ENCODE results near the gene CHD9NB.
A peak's percentile ranks its signal among the peaks of the same experiment; 100 is the strongest.
"Not testable (repeated sequence)": the region's sequence is repeated elsewhere in the genome, so short reads cannot be mapped to it uniquely, and the experiment has no call there.

Gene CHD9NB

GRCh38 chr16:53043428-53043831, 9.3 kb downstream of the CHD9NB start:
- Histone ChIP-seq H3K27me3 (ENCODE audit: insufficient read depth, low read length) (no peaks in the 10 kb centered on the region), H3K36me3 (ENCODE audit: insufficient read depth, low read length) (no peaks in the 10 kb centered on the region), H3K4me1 (ENCODE audit: insufficient read depth, low read length) (peaks cover 48% of the 10 kb centered on the region), H3K9ac (ENCODE audit: low read depth, low read length) (peak overlapping the region; percentile 67), H3K9me3 (ENCODE audit: insufficient read depth, low read depth, low read length) (0 out of 2 replicates have a peak, but pooled peaks cover 6% of the 10 kb centered on the region), H3K27ac (ENCODE audit: low read depth, low read length) (peak overlapping the region; percentile 80; the same call in 1 of the 2 replicates), H3K4me3 (ENCODE audit: low read length) (peak overlapping the region; percentile 59)
- WGBS = 5% methylated on average over 4 of the region's 5 CpGs

GRCh38 chr16:53042235-53042701, 10.4 kb downstream of the CHD9NB start:
- 16% methylated on average over 5 of the region's 5 CpGs for WGBS
- peak overlapping the region; percentile 96 for H3K27ac ChIP-seq (ENCODE audit: low read depth, low read length)

DNA sequence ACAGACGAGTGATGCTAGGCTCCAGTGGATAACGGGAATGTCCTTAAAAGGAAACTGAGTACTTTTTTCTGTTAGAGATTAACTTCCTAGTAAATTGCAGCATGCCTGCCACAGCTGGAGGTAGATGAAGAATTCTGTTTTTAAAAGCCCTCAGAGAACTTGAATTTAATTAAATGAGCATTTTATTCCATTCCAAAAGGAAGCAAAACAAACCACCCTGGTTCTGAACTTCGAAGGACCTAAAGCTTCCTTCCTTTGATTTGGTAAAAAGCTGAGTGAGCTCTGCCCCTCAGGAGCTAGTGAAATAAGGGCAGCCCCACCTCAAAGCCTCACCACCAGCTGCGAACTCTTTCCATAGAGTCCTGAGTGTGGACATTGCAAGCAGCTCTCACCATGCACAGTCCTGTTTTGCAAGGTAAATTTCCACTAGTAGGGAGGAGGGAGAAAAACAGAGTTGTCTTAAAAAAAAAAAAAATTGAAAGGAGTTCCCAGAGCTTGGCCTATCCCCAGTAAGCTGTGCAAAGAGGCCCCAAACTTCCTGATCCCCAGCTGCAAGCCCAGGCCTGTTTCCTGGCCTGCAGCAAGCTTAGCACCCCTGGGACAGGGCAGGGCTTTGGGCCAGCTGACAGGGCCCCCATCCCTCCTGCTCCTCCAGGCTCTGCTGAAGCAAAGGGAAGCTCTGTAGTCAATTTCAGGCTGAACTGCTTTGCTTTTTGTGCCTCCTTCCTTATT, 11.2 kb downstream of the CHD9NB start:
- H3K27ac ChIP-seq (ENCODE audit: low read depth, low read length) = peak overlapping the region; percentile 96
- no peaks in the 10 kb centered on the region for H3K9me3 ChIP-seq (ENCODE audit: insufficient read depth, low read depth, low read length)
- H3K4me1 ChIP-seq (ENCODE audit: insufficient read depth, low read length) = peaks cover 48% of the 10 kb centered on the region
- no peaks in the 10 kb centered on the region for H3K36me3 ChIP-seq (ENCODE audit: insufficient read depth, low read length)
- H3K4me3 ChIP-seq (ENCODE audit: low read length) = peak overlapping the region; percentile 59
- WGBS = 2% methylated on average over 4 of the region's 4 CpGs
- H3K9ac ChIP-seq (ENCODE audit: low read depth, low read length) = peak overlapping the region; percentile 50; the same call in 1 of the 2 replicates
- no peaks in the 10 kb centered on the region for H3K27me3 ChIP-seq (ENCODE audit: insufficient read depth, low read length)

More at GRCh38 chr16:53042235-53042701, 10.4 kb downstream of the CHD9NB start:
- peak overlapping the region; percentile 59 for H3K4me3 ChIP-seq (ENCODE audit: low read length)
- no peaks in the 10 kb centered on the region for H3K36me3 ChIP-seq (ENCODE audit: insufficient read depth, low read length)
- H3K9ac ChIP-seq (ENCODE audit: low read depth, low read length) = peak overlapping the region; percentile 50; the same call in 1 of the 2 replicates
- no peaks in the 10 kb centered on the region for H3K27me3 ChIP-seq (ENCODE audit: insufficient read depth, low read length)
- 0 out of 2 replicates have a peak, but pooled peaks cover 3% of the 10 kb centered on the region for H3K9me3 ChIP-seq (ENCODE audit: insufficient read depth, low read depth, low read length)
- peaks cover 48% of the 10 kb centered on the region for H3K4me1 ChIP-seq (ENCODE audit: insufficient read depth, low read length)

GRCh38 chr16:53040788-53041187, 11.9 kb downstream of the CHD9NB start:
- Histone ChIP-seq H3K9ac (ENCODE audit: low read depth, low read length) (no peak overlapping the region), H3K36me3 (ENCODE audit: insufficient read depth, low read length) (no peaks in the 10 kb centered on the region), H3K4me3 (ENCODE audit: low read length) (no peak overlapping the region), H3K9me3 (ENCODE audit: insufficient read depth, low read depth, low read length) (no peaks in the 10 kb centered on the region), H3K27me3 (ENCODE audit: insufficient read depth, low read length) (no peaks in the 10 kb centered on the region), H3K27ac (ENCODE audit: low read depth, low read length) (peak overlapping the region; percentile 96; the same call in 1 of the 2 replicates), H3K4me1 (ENCODE audit: insufficient read depth, low read length) (peaks cover 46% of the 10 kb centered on the region)
- no CpG with 5 or more reads among the region's 1 CpG for WGBS

DNA sequence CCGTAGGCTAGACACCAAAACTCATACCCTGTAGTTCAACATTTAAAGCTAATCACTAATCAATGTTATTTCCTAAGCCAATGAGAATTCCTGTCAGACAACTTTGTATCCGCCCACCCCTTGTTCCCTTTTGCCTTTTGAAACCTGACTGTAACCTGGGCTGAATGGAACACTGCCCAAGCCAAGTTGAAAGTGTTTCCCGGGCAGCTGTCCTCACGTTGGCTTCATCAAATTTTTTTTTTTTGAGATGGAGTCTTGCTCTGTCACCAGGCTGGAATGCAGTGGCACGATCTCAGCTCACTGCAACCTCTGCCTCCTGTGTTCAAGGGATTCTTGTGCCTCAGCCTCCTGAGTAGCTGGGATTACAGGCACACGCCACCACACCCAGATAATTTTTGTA, 16.0 kb downstream of the CHD9NB start:
- not testable (repeated sequence) for H3K27me3 ChIP-seq (ENCODE audit: insufficient read depth, low read length); H3K9ac ChIP-seq (ENCODE audit: low read depth, low read length); H3K27ac ChIP-seq (ENCODE audit: low read depth, low read length); H3K4me3 ChIP-seq (ENCODE audit: low read length); H3K36me3 ChIP-seq (ENCODE audit: insufficient read depth, low read length)
- H3K9me3 ChIP-seq (ENCODE audit: insufficient read depth, low read depth, low read length) = peaks cover 19% of the 10 kb centered on the region
- H3K4me1 ChIP-seq (ENCODE audit: insufficient read depth, low read length) = peaks cover 20% of the 10 kb centered on the region
- 87% methylated on average over 6 of the region's 6 CpGs for WGBS

DNA sequence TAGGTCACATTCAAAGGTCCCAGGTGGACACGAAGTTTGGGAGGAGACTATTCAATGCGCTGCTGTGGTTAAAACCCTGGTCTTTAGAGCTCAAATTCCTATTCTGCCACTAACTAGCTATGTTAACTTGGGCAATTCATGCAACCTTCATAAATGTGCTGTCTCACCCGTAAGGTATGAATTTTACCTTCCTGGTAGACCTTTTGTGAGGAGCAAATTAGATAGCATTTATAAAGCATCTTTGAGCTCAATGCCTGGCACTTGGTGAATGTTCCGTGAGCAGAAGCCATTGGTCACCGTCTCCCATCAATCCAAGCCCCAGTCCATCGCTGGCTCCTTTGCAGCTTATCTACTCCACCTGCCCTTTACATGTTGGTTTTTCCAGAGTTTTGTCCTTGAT, 16.6 kb downstream of the CHD9NB start:
- Histone ChIP-seq H3K4me1 (ENCODE audit: insufficient read depth, low read length) (peaks cover 18% of the 10 kb centered on the region), H3K9ac (ENCODE audit: low read depth, low read length) (no peak overlapping the region), H3K36me3 (ENCODE audit: insufficient read depth, low read length) (no peaks in the 10 kb centered on the region), H3K4me3 (ENCODE audit: low read length) (no peak overlapping the region), H3K27me3 (ENCODE audit: insufficient read depth, low read length) (no peaks in the 10 kb centered on the region), H3K27ac (ENCODE audit: low read depth, low read length) (no peak overlapping the region), H3K9me3 (ENCODE audit: insufficient read depth, low read depth, low read length) (peaks cover 19% of the 10 kb centered on the region)
- 87% methylated on average over 6 of the region's 6 CpGs for WGBS

DNA sequence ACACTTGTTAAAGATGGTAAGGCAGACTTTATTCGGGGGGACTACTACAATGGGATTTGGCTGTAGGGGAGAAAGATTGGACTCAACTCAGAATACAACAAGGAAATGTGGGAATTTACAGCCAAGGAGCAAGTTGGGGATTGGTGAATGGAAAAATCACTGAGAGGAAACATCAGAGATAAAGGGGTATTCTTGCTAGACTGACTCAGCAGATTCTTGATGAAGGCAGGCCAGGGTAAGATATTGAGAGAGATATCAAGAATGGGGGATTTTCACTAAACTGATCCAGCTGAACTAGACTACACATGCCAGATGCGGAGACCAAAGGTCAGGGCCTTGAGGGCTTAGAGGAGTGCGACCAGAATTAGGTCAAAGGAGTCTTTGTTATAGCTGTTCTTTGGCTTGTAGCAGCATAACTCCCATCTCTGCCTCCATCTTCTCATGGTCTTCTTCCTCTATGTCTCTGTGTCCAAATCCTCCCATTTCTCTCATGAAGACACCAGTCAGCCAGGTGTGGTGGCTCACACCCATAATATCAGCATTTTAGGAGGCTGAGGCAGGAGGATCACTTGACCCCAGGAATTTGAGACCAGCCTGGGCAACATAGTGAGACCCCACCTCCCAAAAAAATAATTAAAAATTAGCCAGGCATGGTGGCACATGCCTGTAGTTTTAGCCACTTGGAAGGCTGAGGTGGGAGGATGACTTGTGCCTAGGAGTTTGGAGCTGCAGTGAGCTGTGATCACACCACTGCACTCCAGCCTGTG, 17.3 kb downstream of the CHD9NB start:
- Histone ChIP-seq H3K9me3 (ENCODE audit: insufficient read depth, low read depth, low read length) (peaks cover 19% of the 10 kb centered on the region), H3K9ac (ENCODE audit: low read depth, low read length) (no peak overlapping the region), H3K27ac (ENCODE audit: low read depth, low read length) (no peak overlapping the region), H3K36me3 (ENCODE audit: insufficient read depth, low read length) (no peaks in the 10 kb centered on the region), H3K4me3 (ENCODE audit: low read length) (no peak overlapping the region), H3K27me3 (ENCODE audit: insufficient read depth, low read length) (no peaks in the 10 kb centered on the region), H3K4me1 (ENCODE audit: insufficient read depth, low read length) (peaks cover 15% of the 10 kb centered on the region)
- WGBS = 93% methylated on average over 3 of the region's 3 CpGs

DNA sequence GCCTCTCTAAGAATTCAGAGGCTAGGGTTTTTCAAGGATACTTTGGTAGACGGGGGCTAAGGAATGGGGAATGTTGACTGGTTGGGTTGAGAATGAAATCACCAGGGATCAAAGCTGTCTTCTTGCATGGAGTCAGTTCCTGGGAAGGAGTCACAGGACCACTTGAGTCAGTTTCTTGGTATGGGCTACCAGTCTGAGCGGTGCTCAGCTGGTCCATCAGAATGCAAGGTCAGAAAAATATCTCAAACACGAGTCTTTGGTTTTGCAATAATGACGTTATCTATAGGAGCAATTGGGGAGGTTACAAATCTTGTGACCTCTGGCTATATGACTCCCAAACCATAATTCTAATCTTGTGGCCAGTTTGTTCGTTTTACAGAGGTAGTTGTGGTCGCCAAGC, 18.4 kb downstream of the CHD9NB start:
- Histone ChIP-seq H3K9ac (ENCODE audit: low read depth, low read length) (no peak overlapping the region), H3K27ac (ENCODE audit: low read depth, low read length) (no peak overlapping the region), H3K4me1 (ENCODE audit: insufficient read depth, low read length) (peaks cover 15% of the 10 kb centered on the region), H3K27me3 (ENCODE audit: insufficient read depth, low read length) (no peaks in the 10 kb centered on the region), H3K36me3 (ENCODE audit: insufficient read depth, low read length) (no peaks in the 10 kb centered on the region), H3K9me3 (ENCODE audit: insufficient read depth, low read depth, low read length) (peaks cover 19% of the 10 kb centered on the region), H3K4me3 (ENCODE audit: low read length) (no peak overlapping the region)
- WGBS = 91% methylated on average over 4 of the region's 6 CpGs

GRCh38 chr16:53031323-53031942, 21.3 kb downstream of the CHD9NB start:
- peak overlapping the region; percentile 22; the same call in 1 of the 2 replicates for H3K4me3 ChIP-seq (ENCODE audit: low read length)
- H3K9ac ChIP-seq (ENCODE audit: low read depth, low read length) = peak overlapping the region; percentile 58
- H3K9me3 ChIP-seq (ENCODE audit: insufficient read depth, low read depth, low read length) = peaks cover 19% of the 10 kb centered on the region
- no peaks in the 10 kb centered on the region for H3K36me3 ChIP-seq (ENCODE audit: insufficient read depth, low read length)
- peak overlapping the region; percentile 92 for H3K27ac ChIP-seq (ENCODE audit: low read depth, low read length)
- H3K4me1 ChIP-seq (ENCODE audit: insufficient read depth, low read length) = peaks cover 15% of the 10 kb centered on the region
- no peaks in the 10 kb centered on the region for H3K27me3 ChIP-seq (ENCODE audit: insufficient read depth, low read length)
- WGBS = 29% methylated on average over 2 of the region's 2 CpGs

DNA sequence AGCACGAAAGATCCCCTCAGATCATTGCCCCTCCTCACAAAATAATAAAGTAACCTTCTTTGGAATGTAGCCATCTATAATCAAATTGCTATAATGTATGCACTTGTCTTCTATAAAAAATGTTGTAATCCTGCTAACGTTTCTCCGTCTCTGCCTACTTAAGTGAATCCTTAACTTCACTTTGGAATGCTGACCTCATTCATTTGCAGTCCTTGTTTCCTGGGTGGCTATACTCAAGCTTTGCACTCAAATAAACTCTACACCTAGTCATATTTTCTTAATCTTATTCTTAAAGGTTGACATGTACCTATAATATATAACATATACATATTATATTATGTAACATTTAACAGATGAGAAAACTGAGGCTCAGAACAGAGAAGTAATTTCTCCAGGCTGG, 22.7 kb downstream of the CHD9NB start:
- H3K27ac ChIP-seq (ENCODE audit: low read depth, low read length) = no peak overlapping the region
- WGBS = 79% methylated on average over 3 of the region's 3 CpGs

GRCh38 chr16:53024045-53024444, 28.7 kb downstream of the CHD9NB start:
- WGBS = 93% methylated on average over 4 of the region's 4 CpGs
- H3K9ac ChIP-seq (ENCODE audit: low read depth, low read length) = no peak overlapping the region
- H3K36me3 ChIP-seq (ENCODE audit: insufficient read depth, low read length) = no peaks in the 10 kb centered on the region
- H3K27ac ChIP-seq (ENCODE audit: low read depth, low read length) = no peak overlapping the region
- no peaks in the 10 kb centered on the region for H3K27me3 ChIP-seq (ENCODE audit: insufficient read depth, low read length)
- no peaks in the 10 kb centered on the region for H3K4me1 ChIP-seq (ENCODE audit: insufficient read depth, low read length)
- no peaks in the 10 kb centered on the region for H3K9me3 ChIP-seq (ENCODE audit: insufficient read depth, low read depth, low read length)
- no peak overlapping the region for H3K4me3 ChIP-seq (ENCODE audit: low read length)

More for the DNA sequence above, 22.7 kb downstream of the CHD9NB start:
- no peak overlapping the region for H3K4me3 ChIP-seq (ENCODE audit: low read length)
- no peaks in the 10 kb centered on the region for H3K27me3 ChIP-seq (ENCODE audit: insufficient read depth, low read length)
- no peak overlapping the region for H3K9ac ChIP-seq (ENCODE audit: low read depth, low read length)
- peaks cover 15% of the 10 kb centered on the region for H3K4me1 ChIP-seq (ENCODE audit: insufficient read depth, low read length)
- H3K36me3 ChIP-seq (ENCODE audit: insufficient read depth, low read length) = no peaks in the 10 kb centered on the region
- H3K9me3 ChIP-seq (ENCODE audit: insufficient read depth, low read depth, low read length) = peaks cover 19% of the 10 kb centered on the region
